ENCODE results near the gene LHFPL3.
"Not testable (repeated sequence)": the region's sequence is repeated elsewhere in the genome, so short reads cannot be mapped to it uniquely, and the experiment has no call there.

LHFPL3 gene

DNA sequence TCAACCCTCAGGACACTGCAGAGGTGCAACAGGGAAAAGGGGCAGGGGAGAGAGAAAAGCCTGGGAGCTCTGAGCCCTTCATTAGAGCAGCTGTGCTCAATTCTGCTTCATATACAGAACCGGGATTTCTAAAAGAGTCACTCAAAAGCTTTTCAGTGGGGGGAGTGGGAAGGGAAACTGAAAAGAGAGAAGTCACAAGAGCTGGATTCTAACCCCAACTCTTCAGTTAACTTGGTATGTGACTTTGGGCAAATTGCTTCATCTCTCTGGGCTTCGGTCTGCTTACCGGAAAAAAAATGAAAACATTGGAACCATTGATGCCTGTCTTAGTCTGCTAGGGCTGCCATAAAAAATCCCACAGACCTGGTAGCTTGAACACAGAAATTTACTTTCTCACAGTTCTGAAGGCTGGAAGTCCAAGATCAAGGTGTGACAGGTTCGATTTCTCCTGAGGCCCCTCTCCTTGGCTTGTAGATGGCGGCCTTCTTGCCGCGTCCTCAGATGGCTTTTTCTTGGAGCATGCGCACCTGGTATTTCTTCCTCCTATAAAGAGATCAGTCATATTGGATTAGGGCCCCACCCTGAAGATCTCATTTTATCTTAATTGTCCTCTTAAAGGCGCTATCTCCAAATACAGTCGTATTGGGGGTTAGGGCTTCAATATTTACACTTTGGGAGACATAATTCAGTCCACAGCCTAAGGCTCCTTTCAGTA, 567.3 kb downstream of the LHFPL3 start:
- DNase-seq (ENCODE audit: low read depth) = no peak

- DNase-seq (ENCODE audit: low read depth) = no peak
These were observed 570.0 kb downstream of the LHFPL3 start for GRCh38 chr7:104898434-104898833.

DNA sequence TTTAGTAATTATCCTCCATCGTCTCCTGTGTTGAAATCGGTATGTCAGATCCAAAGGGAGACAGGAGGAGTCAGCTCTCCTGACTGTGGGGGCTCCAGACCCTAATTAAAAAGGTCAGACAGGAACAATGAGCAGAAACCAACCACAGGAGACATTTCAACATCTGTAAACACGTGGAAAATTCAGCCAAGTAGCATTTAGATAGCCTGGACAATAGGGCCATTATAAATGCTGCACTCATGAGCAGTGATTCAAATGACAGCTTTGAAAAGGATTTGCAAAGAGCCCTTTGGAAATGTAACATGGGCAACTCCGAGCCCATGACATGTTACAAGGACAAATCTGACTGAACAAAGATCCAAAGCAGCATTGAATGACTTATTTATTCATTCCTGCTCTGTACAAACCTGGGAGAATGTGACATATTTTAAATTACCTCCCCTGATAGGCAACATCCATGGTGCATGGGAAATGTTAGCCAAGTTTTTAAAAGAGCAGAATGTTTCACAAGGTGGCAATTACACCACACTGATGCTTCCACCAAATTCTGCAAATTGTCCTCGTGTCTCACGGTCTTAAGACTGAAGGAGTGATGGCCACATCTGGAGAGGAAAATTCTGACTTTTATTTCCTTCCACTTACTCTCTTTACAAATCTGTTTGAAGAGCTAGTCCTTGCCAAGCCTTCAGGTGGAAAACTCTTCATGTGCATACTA, 572.3 kb downstream of the LHFPL3 start:
- DNase-seq (ENCODE audit: low read depth) = no peak

- DNase-seq (ENCODE audit: low read depth) = no peak
These were observed 572.8 kb downstream of the LHFPL3 start for GRCh38 chr7:104901240-104901619.

GRCh38 chr7:104902183-104902582, 573.8 kb downstream of the LHFPL3 start:
- DNase-seq (ENCODE audit: low read depth) = no peak

DNA sequence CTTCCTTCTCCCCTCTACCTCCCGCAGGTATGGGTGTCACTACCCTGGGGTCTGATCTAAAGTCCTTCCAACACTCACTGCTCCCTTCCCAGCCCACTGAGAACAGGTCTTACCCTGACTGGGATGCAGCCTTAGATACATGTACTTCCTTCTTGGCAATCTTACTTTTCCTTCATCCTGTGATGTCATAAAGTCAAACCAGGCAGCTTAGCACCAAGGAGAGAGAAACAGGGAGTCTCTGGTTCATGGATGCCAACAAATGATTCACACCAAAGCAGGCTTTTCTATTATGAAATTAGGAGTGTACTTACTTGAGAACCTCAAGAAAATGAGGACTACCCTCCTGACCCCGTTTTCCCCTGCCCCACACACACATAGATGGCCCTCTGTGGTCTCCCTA, 574.6 kb downstream of the LHFPL3 start:
- DNase-seq (ENCODE audit: low read depth) = no peak

DNA sequence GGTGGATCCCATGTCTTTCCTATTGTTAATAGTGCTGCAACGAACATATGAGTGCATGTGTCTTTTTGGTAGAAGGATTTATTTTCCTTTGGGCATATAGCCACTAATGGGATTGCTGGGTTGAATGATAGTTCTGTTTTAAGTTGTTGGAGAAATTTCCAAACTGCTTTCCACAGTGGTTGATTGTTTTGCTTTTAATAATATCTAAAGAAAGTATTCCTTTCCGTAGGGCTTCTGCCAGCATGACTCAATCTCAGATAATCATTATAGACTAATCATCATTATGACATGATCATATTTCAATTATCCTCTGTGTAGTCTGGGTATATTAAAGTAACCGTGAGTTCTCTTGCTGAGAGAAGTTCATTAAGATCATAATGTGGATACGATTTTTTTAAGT, 575.4 kb downstream of the LHFPL3 start:
- no peak for DNase-seq (ENCODE audit: low read depth)

DNA sequence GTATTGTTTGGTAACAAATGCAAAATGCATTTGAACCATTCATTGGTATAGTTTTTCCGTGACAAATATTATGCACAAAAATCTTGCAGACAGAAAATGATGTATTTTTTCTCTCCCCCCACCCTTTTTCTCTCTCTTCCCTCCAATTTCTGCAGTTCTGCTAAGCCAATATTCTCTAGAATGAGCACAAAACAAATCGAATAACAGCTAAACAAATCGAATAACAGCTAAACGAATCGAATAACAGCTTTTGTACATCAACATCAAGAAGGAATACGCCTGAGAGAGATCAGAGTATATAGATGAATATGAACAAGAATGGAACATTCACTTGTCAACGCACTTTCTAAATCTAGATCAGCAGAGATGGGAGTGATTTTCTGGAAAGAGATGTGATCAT, 577.6 kb downstream of the LHFPL3 start:
- no peak for DNase-seq (ENCODE audit: low read depth)

DNA sequence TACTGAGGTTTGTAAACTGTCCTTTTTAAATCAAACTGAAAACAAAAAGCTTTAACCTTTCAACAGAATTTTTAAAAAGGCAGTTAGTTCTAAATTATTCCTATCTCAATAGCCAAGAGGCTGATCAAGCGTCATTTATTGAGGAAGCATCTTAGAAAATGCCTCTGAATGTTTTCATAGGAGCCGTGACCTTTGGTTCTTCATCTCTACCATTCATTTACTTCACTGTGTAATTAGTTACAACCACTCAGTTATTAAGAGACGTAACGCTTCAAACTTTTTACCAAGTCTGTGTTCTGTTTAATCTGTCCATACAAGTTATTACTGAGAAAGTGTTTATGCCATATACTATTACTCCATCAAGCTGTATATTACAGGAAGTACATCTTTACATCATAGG, 578.2 kb downstream of the LHFPL3 start:
- no peak for DNase-seq (ENCODE audit: low read depth)

- no peak for DNase-seq (ENCODE audit: low read depth)
These were observed 580.2 kb downstream of the LHFPL3 start for GRCh38 chr7:104908636-104909035.

DNA sequence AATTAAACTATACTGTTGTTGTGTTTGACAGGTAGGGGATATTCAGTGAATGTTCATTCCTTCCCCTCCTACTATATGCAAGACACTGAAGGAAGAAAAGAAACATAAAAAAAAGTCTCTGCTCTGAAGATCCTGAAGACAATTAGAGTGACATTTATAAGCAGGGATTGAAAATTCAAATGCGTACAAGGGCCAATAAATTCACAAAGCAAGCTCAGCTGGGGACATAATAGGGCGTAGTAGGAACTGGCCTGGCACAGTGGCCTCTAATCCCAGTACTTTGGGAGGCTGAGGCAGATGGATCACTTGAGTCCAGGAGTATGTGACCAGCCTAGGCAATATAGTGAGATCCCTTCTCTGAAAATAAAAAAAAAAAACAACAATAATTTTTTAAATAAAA, 580.7 kb downstream of the LHFPL3 start:
- DNase-seq (ENCODE audit: low read depth) = no peak

DNA sequence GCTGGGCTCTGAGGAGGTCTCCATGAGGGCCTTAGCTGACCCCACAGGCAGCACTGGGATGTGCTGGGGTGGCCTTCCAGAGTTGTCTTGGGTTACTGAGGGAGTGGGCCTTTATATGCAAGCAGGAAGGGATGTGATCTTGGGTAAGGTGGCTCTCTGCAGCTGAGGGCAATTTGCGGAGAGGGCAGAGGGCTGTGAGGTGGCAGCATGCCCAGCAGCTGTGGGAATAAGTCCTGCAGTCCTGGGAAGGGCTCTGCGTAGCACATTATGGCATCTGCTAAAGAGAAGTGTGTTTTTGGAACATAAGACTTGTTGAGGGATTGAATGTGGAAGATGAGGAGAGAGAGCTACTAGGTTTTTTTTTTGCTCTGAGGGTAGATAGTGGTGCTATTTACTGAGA, 586.0 kb downstream of the LHFPL3 start:
- no peak for DNase-seq (ENCODE audit: low read depth)

- DNase-seq (ENCODE audit: low read depth) = no peak
These were observed 593.2 kb downstream of the LHFPL3 start for GRCh38 chr7:104921596-104921995.

GRCh38 chr7:104922182-104923009, 594.0 kb downstream of the LHFPL3 start:
- no peak for DNase-seq (ENCODE audit: low read depth)

DNA sequence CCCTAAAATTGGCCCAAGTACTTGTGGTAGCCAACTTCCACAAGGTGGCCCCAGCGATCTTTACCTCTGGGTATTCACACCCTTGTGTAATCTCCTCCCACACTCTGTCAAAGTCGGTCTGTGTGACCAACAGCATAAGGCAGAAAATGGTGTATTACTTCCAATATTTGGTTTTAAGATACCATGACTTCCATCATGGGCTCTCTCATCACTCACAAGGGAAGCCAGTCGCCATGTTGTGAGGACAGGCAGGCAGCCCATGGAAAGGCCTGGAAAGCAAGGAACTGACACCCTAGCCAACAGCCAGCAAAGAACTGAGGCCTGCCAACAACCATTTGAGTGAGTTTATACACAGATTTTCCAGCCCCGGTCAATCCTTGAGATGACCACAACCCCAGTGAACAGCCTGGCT, 594.6 kb downstream of the LHFPL3 start:
- DNase-seq (ENCODE audit: low read depth) = peak; percentile 58

GRCh38 chr7:104926189-104926588, 597.8 kb downstream of the LHFPL3 start:
- not testable (repeated sequence) for DNase-seq (ENCODE audit: low read depth)

GRCh38 chr7:104926601-104927041, 598.2 kb downstream of the LHFPL3 start:
- DNase-seq (ENCODE audit: low read depth) = no peak

- no peak for DNase-seq (ENCODE audit: low read depth)
These were observed 598.7 kb downstream of the LHFPL3 start for GRCh38 chr7:104927055-104927454.

- DNase-seq (ENCODE audit: low read depth) = no peak
These were observed 600.5 kb downstream of the LHFPL3 start for GRCh38 chr7:104928721-104929400.

- DNase-seq (ENCODE audit: low read depth) = no peak
These were observed 601.5 kb downstream of the LHFPL3 start for GRCh38 chr7:104929921-104930320.

GRCh38 chr7:104931181-104931781, 602.9 kb downstream of the LHFPL3 start:
- no peak for DNase-seq (ENCODE audit: low read depth)

- no peak for DNase-seq (ENCODE audit: low read depth)
These were observed 604.6 kb downstream of the LHFPL3 start for GRCh38 chr7:104933022-104933421.

Data from stimulated activated CD8-positive, alpha-beta memory T cell treated with anti-CD3 and anti-CD28 coated beads, Interleukin-12 subunit alpha, Interleukin-12 subunit beta, amount 100 ng/mL, for 1 hour (primary cell).